Hepatocyte (in vitro differentiated cells): ENCODE results near the gene RBM19. TPM values are rescaled to one million over a fixed set of nuclear protein-coding genes. Genes with fewer than 3 reads are reported as not detected.

Experiments
- DNase-seq: peaks from one replicate; pipeline ENCODE4 v3.0.0-alpha.2; 2016; ENCODE audit warnings: low spot score
- H2AFZ ChIP-seq: fragments of 200-600 bp; sonication (generic); 2 replicates; pipeline ENCODE4 v1.6.0; 2016; ENCODE audit warnings: antibody characterized with exemption, mild to moderate bottlenecking
- H3K27ac ChIP-seq: fragments of 200-600 bp; sonication (generic); 2 replicates; pipeline ENCODE4 v1.5.1; 2016; ENCODE audit warnings: mild to moderate bottlenecking
- H3K27me3 ChIP-seq: fragments of 200-600 bp; sonication (generic); 2 replicates; pipeline ENCODE4 v1.6.1; 2016
- H3K36me3 ChIP-seq: fragments of 200-600 bp; sonication (generic); replicated peaks from 2 replicates; pipeline ENCODE4 v1.5.1; 2016; ENCODE audit warnings: low read depth; ENCODE audit not compliant: insufficient read depth
- H3K4me1 ChIP-seq: fragments of 200-600 bp; sonication (generic); 2 replicates; pipeline ENCODE4 v1.5.1; 2016; ENCODE audit warnings: mild to moderate bottlenecking, moderate library complexity; ENCODE audit not compliant: insufficient read depth
- H3K4me2 ChIP-seq: fragments of 200-600 bp; sonication (generic); 2 replicates; pipeline ENCODE4 v1.6.0; 2016
- H3K4me3 ChIP-seq: fragments of 200-600 bp; sonication (generic); 2 replicates; pipeline ENCODE4 v1.5.1; 2016; ENCODE audit warnings: mild to moderate bottlenecking
- H3K79me2 ChIP-seq: fragments of 200-600 bp; sonication (generic); 2 replicates; pipeline ENCODE4 v1.6.0; 2017; ENCODE audit warnings: mild to moderate bottlenecking
- H3K9me2 ChIP-seq: fragments of 200-600 bp; sonication (generic); replicated peaks from 2 replicates; pipeline ENCODE4 v1.6.0; 2017; ENCODE audit warnings: mild to moderate bottlenecking; ENCODE audit not compliant: insufficient read depth
- H3K9me3 ChIP-seq: fragments of 200-600 bp; sonication (generic); 2 replicates; pipeline ENCODE4 v1.5.1; 2016; ENCODE audit warnings: low read depth, mild to moderate bottlenecking
- H4K20me1 ChIP-seq: fragments of 200-600 bp; sonication (generic); 2 replicates; pipeline ENCODE4 v1.6.0; 2016; ENCODE audit warnings: mild to moderate bottlenecking; ENCODE audit not compliant: insufficient read depth, poor library complexity, severe bottlenecking
- CTCF ChIP-seq: fragments of 200-600 bp; sonication (generic); IDR thresholded peaks from 2 replicates; pipeline ENCODE4 v1.5.1; 2016; ENCODE audit warnings: antibody characterized with exemption, mild to moderate bottlenecking; ENCODE audit not compliant: poor library complexity
- EZH2 ChIP-seq: fragments of 200-600 bp; sonication (generic); IDR thresholded peaks from 2 replicates; pipeline ENCODE4 v1.6.1; 2016; ENCODE audit warnings: antibody characterized with exemption, mild to moderate bottlenecking, borderline replicate concordance
- EZH2phosphoT487 ChIP-seq: fragments of 200-600 bp; sonication (generic); IDR thresholded peaks from one replicate; pipeline ENCODE4 v1.6.1; 2018; ENCODE audit warnings: antibody characterized with exemption, mild to moderate bottlenecking, low read depth, moderate library complexity; ENCODE audit not compliant: unreplicated experiment, severe bottlenecking
- WGBS: methylation state at CpG from one replicate; pipeline ENCODE4 v1.1.6; 2016; ENCODE audit warnings: low lambda C conversion rate; ENCODE audit errors: missing lambda C conversion rate; 5-methylcytosine and 5-hydroxymethylcytosine counted together
- polyA plus RNA-seq: library from polyadenylated mRNA; unstranded; fragments of >200 nt; fragmentation: Nextera tagmentation; extraction: Ambion mirVana; gene quantifications from 2 replicates; pipeline ENCODE4 v1.2.1, GENCODE V29; 2016
- small RNA-seq: library from RNA; depleted of rRNA; stranded (forward); fragments of <200 nt; gene quantifications from one replicate; pipeline ENCODE3, GENCODE V24; 2014
- total RNA-seq: library from RNA; depleted of rRNA; stranded (reverse); fragments of >200 nt; gene quantifications from 2 replicates; pipeline ENCODE4 v1.2.3, GENCODE V29; 2014

RBM19 gene
- total and polyA plus RNA-seq, 2 experiments from 2014 or later: 14.5 to 16.8 TPM

GRCh38 chr12:113769305-113769704 lies 196.8 kb downstream of the RBM19 start:
- no peak for DNase-seq
- H2AFZ ChIP-seq: no peak overlapping the region
- H3K9me2 ChIP-seq: no peaks in the 10 kb centered on the region
- no peaks in the 10 kb centered on the region for H3K27me3 ChIP-seq
- 87% methylated on average over 9 of the region's 9 CpGs for WGBS
- no peak overlapping the region for H3K4me3 ChIP-seq
- no peaks in the 10 kb centered on the region for H4K20me1 ChIP-seq
- no peak overlapping the region for H3K27ac ChIP-seq
- peaks cover 7% of the 10 kb centered on the region for H3K4me1 ChIP-seq
- no peaks in the 10 kb centered on the region for H3K36me3 ChIP-seq
- no peak for TF ChIP-seq EZH2phosphoT487
- TF ChIP-seq CTCF: no peak
- no peak for TF ChIP-seq EZH2
- H3K9me3 ChIP-seq: no peaks in the 10 kb centered on the region
- no peak overlapping the region for H3K4me2 ChIP-seq
- H3K79me2 ChIP-seq: no peaks in the 10 kb centered on the region

GRCh38 chr12:113768850-113769249 lies 197.3 kb downstream of the RBM19 start:
- Histone ChIP-seq H2AFZ (no peak overlapping the region), H3K9me2 (no peaks in the 10 kb centered on the region), H3K4me2 (no peak overlapping the region), H3K9me3 (no peaks in the 10 kb centered on the region), H3K79me2 (no peaks in the 10 kb centered on the region), H4K20me1 (no peaks in the 10 kb centered on the region), H3K4me1 (peaks cover 7% of the 10 kb centered on the region), H3K4me3 (no peak overlapping the region), H3K27me3 (no peaks in the 10 kb centered on the region), H3K27ac (no peak overlapping the region), H3K36me3 (no peaks in the 10 kb centered on the region)
- TF ChIP-seq CTCF (no peak), EZH2phosphoT487 (no peak), EZH2 (no peak)
- 77% methylated on average over 6 of the region's 6 CpGs for WGBS
- no peak for DNase-seq

GRCh38 chr12:113766879-113767878 lies 198.9 kb downstream of the RBM19 start:
- Histone ChIP-seq H3K4me2 (peak overlapping the region; percentile 62), H3K27ac (peak overlapping the region; percentile 32), H3K4me3 (no peak overlapping the region), H3K4me1 (peaks cover 7% of the 10 kb centered on the region), H3K36me3 (no peaks in the 10 kb centered on the region), H3K9me3 (no peaks in the 10 kb centered on the region), H3K79me2 (no peaks in the 10 kb centered on the region), H3K9me2 (no peaks in the 10 kb centered on the region), H4K20me1 (no peaks in the 10 kb centered on the region), H3K27me3 (no peaks in the 10 kb centered on the region), H2AFZ (no peak overlapping the region)
- TF ChIP-seq EZH2phosphoT487 (no peak), CTCF (no peak), EZH2 (no peak)
- 67% methylated on average over 10 of the region's 10 CpGs for WGBS
- peak; percentile 64 for DNase-seq

Small RNA genes lying within 50 kb of the gene (small RNA-seq; reads per million reads assigned to genes)
- not detected for gene DYNLL1P4
